AG04449 (cell line): ENCODE results near the gene CKAP4.

Experiments used
- CTCF ChIA-PET: fragments of 350-600 bp; formaldehyde crosslinking; extraction: SDS; loops from one replicate; lab custom pipeline; 2021; ENCODE audit warnings: antibody characterized with exemption; lab: Yijun Ruan, JAX
- POLR2A ChIA-PET: fragments of 400-600, 350-600 bp; formaldehyde crosslinking; extraction: SDS; loops from one replicate; lab custom pipeline; 2020; ENCODE audit warnings: antibody characterized with exemption, inconsistent platforms; lab: Yijun Ruan, JAX
- DNase-seq: peaks from one replicate; pipeline ENCODE4 v3.0.0-alpha.2; 2010; ENCODE audit warnings: low read depth, low spot score
- H3K4me3 ChIP-seq: 2 replicates; pipeline ENCODE4 v1.5.1; 2011; ENCODE audit warnings: low read depth, mild to moderate bottlenecking, control low read depth, low read length
- CTCF ChIP-seq: IDR thresholded peaks from one replicate; pipeline ENCODE4 v1.5.1; 2011; ENCODE audit warnings: mild to moderate bottlenecking, moderate library complexity, low read length, control low read depth, inconsistent platforms; ENCODE audit not compliant: insufficient read depth; ENCODE audit errors: missing control alignments

The CKAP4 gene

DNA sequence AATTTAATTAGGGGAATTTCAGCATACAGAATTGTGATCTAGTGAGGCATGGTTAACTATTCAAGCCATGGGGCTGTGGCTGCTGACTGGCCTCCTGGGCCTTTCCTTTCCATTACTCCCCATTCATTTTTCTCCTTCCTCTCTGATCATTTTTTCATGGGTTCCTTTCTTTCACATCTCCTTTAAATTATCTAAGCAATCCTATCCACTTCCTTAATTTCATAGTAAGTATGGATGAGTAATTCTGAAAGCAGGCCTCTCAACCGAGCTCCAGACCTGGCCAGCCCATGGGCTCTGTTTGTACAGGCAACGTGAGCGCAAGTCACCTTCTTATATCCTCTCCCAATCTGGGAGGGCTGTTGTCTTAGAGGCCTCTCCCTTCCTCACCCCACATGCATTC, 13.4 kb downstream of the CKAP4 start:
- no peak overlapping the region for H3K4me3 ChIP-seq
- CTCF ChIA-PET, result interaction anchor here (1.2 to 4.1 kb wide), 3 partner anchors 8 to 122 kb away, joined by 3 to 22 read pairs (median 11); no protein-coding TSS in a partner anchor
- TF ChIP-seq CTCF, result no peak
- POLR2A ChIA-PET, result no interaction called here
- no peak for DNase-seq

DNA sequence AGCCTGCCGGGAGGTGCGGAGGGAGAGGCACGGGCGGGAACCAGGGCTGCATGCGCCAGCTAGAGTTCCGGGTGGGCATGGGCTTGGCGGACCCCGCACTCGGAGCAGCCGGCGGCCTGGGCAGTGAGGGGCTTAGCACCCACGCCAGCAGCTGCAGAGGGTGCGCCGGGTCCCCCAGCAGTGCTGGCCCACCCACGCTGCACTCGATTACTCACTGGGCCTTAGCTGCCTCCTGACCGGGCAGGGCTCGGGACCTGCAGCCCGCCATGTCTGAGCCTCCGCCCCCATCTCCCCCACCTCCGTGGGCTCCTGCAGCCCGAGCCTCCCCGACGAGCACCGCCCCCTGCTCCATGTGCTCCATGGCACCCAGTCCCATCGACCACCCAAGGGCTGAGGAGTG, 14.8 kb downstream of the CKAP4 start:
- ChIA-PET CTCF (interaction anchor here (1.8 kb wide), 1 partner anchor 9 kb away, joined by 7 read pairs; no protein-coding TSS in a partner anchor), POLR2A (no interaction called here)
- no peak overlapping the region for H3K4me3 ChIP-seq
- no peak for DNase-seq
- no peak for TF ChIP-seq CTCF

DNA sequence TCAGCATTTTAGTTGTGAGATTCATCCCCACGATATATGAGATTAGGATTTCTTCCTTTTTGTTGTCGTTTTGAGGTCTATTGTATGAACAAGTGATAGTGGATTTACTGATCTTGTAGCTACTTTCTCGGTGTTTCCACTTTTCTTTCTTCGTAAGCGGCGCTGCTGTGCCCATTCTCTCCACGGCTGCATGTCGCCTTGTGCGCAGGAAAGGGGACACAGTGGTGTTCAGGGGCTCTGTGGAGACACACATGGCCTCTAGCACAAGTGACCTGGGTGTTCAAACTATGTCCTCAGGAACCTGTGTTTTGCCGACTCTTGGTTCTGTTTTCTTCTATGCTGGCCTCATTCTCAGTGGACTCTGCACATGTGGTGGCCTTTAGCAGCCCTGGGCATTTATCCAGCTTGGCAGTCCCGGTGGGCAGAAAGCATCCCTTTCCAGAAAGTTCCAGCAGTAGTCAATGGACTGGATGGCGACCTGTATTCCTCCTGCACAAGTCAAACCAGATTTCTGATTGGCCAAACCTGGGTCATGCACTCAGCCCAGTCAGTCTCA, 18.7 kb downstream of the CKAP4 start:
- DNase-seq, result no peak
- TF ChIP-seq CTCF, result no peak
- ChIA-PET CTCF (interaction anchor here (1.1 to 6.9 kb wide), 3 partner anchors 9 to 127 kb away, joined by 5 to 71 read pairs (median 63); partner anchors contain the start of gene POLR3B), POLR2A (no interaction called here)
- H3K4me3 ChIP-seq, result no peak overlapping the region

DNA sequence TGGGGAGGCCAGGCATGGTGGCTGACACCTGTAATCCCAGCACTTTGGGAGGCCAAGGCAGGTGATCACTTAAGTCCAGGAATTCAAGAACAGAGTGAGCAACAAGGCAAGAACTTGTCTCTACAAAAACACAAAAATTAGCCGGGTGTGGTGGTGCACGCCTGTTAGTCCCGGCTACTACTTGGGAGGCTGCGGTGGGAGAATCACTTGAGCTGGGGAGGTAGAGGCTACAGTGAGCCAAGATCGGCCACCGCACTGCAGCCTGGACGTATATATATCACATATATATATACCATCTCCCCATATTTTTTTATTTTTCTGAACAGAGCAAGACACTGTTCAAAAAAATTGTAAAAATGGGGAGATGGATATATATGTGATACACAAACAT, 19.5 kb downstream of the CKAP4 start:
- TF ChIP-seq CTCF, result no peak
- DNase-seq, result no peak
- H3K4me3 ChIP-seq, result no peak overlapping the region
- POLR2A ChIA-PET, result no interaction called here
- CTCF ChIA-PET, result interaction anchor here (1.1 to 6.9 kb wide), 13 partner anchors 8 to 691 kb away, joined by 3 to 71 read pairs (median 16); partner anchors contain the start of gene POLR3B

DNA sequence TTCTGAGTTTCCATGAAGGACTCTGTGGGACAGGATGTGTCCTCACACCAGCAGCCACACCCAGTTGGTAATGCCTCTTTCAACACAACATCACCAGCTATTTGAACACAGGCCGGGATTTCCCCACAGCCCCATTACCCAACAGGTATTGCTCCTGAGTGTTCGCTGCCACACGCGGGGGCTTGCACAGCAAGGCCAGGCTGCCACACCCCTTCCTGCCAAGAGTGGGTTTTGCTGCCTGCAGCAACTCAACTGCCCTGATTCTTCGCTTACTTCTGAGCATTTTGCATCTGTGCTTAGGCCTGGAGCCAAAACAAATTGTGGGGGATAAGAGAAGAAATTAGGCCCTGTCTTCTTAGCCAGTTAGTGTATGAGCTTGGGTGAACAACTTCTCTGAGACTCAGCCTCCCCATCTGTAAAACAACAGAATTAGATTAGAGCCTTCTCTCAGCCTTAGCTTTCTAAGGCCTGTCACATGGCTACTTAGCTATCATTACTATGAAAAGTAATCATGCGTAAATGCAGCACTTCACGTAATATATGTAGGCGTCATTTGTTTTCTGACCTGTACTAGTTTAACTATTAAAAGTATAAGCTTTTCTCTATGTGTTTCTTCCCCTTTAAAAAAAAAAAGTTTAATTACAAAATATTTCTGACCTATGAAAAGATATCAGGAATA, 20.0 kb downstream of the CKAP4 start:
- POLR2A ChIA-PET, result interaction anchor here (0.8 kb wide), 1 partner anchor 16 kb away, joined by 3 read pairs; no protein-coding TSS in a partner anchor
- TF ChIP-seq CTCF, result no peak

More for the DNA sequence above, 20.0 kb downstream of the CKAP4 start:
- no peak overlapping the region for H3K4me3 ChIP-seq
- DNase-seq, result no peak
- CTCF ChIA-PET, result interaction anchor here (0.8 to 6.9 kb wide), 27 partner anchors 9 to 814 kb away, joined by 3 to 71 read pairs (median 6); partner anchors contain the start of gene POLR3B
